GM12892 (cell line): ENCODE data around the gene ETS1.

Experiments
- POLR2A ChIP-seq: IDR thresholded peaks from 2 replicates; pipeline ENCODE4 v1.6.1; 2011; ENCODE audit warnings: low read depth, low read length, control low read depth
- POLR2AphosphoS5 ChIP-seq: IDR thresholded peaks from 2 replicates; pipeline ENCODE4 v1.6.1; 2011; ENCODE audit warnings: low read depth, low read length, control low read depth
- TAF1 ChIP-seq: IDR thresholded peaks from 2 replicates; pipeline ENCODE4 v1.6.1; 2011; ENCODE audit warnings: low read depth, mild to moderate bottlenecking, control low read depth, low read length, borderline replicate concordance

DNA sequence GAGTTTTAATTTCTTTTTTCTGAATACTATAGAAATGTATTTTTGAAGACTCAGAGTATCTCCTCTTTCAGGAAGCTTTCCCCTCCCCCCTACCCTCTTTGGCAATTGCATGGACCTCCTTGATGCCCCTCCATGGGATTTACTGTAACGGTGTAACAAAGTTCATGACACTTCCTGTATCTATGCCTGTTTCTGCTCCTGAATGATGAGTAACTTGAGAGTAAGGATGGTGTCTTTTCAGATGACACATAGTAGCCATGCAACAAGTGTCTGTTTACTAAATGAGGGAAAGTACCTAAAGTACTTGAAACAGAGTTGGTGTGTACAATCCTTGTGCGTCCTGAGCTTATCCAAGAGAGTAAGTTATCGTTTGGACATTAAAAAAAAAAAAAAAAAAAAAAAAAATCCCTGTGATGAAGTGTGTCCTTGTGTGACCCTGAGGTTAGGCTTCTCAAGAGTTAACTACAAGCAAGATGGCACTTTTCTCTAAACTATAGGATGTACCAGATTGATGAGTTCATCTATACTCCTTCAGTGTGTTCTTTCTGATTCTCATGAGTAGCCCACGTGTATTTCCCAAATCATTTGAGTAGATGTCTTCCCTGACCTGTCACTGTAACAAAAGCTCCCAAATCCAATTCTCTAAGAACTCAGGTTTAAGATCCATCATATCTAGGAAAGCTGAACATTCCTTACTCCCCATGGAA is 7.4 kb downstream of the ETS1 start:
- TF ChIP-seq POLR2A (no peak), POLR2AphosphoS5 (no peak), TAF1 (no peak)
